Measurements from ENCODE around the gene C16orf54.

DNA sequence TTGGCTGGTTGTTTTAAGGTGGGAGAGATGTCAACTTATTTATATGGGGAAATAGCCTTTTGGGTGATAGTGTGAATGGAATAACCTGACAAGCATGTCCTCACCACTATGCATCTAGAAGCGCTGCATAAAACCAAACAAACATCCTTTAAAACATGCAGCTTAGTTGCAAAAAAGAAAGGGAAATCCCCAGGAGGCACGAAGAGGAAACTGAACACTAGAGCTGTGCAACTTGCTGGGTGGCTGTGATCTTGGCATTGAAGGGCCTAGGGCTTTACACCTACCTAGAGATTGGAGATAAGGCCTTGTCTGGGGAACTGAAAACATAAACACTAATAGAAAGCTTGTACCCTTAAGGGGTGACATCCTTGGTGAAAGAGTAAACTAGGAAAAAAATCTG lies 7.3 kb downstream of the C16orf54 start:
- TF ChIP-seq POLR2AphosphoS5 (IDR thresholded peaks at IDR 0.05; ENCODE audit: low read depth, low read length) (no peak), CTCF (IDR thresholded peaks at IDR 0.05) (no peak)

Data from Panc1 (cell line).